ENCODE results near the gene NSDHL.
"Not testable (repeated sequence)": the region's sequence is repeated elsewhere in the genome, so short reads cannot be mapped to it uniquely, and the experiment has no call there.

The NSDHL gene

DNA sequence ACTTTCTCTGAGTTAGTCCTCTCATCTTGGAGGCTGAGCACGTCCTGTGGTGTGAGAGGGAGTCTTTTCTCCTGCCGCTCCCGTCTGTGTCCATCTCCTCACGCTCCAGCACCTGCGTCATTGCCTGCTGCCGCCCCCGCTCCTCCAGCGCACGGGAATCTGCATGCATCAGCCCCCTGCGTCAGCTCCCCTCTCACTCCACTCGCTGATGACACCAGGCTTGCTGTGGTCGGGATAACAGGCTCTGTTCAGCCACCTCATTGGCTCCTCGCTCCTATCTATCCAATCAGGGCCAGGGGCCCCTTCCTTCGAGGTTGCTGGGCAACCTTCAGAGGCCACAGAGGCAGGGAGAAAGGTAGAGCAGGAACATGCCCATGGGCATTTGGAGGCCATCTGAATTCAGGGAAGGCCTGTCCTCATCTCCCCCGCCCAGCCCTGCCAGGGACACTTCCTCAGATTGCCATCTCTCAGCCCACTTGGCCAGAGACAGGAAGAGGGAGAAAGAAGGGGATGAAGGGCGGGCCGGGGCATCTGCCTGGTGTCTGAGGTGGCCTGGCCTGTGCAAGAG is 76.3 kb downstream of the NSDHL start:
- CTCF ChIA-PET: no interaction called here
- H3K27ac ChIP-seq: no peak overlapping the region
- POLR2A ChIA-PET (ENCODE audit: low non-redundant PET): no interaction called here
- no peak for DNase-seq (ENCODE audit: low spot score)
- TF ChIP-seq CTCF (conservative IDR thresholded peaks at IDR 0.05; ENCODE audit: low read depth): no peak

- no peak overlapping the region for H3K27ac ChIP-seq
- TF ChIP-seq CTCF (conservative IDR thresholded peaks at IDR 0.05; ENCODE audit: low read depth): no peak
- DNase-seq (ENCODE audit: low spot score): no peak
- ChIA-PET POLR2A (ENCODE audit: low non-redundant PET) (no interaction called here), CTCF (no interaction called here)
These were observed 77.6 kb downstream of the NSDHL start for GRCh38 chrX:152908486-152908885.

DNA sequence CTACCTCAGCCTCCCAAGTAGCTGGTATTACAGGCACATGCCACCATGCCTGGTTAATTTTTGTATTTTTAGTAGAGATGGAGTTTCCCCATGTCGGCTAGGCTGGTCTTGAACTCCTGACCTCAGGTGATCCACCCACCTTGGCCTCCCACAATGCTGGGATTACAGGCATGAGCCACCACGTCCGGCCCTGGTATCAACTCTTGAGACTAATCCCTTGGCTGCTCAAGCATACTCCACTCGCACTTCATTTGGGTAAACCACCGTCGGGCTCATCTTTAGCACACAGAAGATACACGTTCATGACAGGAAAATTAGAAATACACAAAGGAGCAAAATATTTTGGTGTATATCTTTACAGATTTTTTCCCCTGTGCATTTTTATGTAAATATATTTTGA is 79.2 kb downstream of the NSDHL start:
- DNase-seq (ENCODE audit: low spot score); POLR2A ChIA-PET (ENCODE audit: low non-redundant PET); H3K27ac ChIP-seq; CTCF ChIA-PET: not testable (repeated sequence)

DNA sequence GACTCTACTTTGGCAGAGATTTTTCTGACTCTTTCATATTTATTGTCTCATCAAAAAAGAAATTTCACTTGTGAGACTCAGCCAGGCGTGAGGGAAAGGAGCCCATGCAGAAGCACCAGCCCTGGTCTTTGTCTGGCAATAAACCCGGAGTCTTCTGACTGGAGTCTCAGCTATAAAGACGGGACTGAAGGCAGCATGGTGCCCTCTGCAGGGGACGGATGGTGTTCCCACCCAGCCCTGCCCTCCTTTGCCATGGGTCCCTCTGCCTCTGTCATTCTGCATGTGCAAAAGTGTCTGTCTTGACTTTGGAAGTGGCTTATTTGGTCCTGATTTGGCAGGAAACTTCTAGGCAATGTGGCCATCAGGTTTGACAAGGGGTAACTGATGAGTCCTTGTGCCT is 81.2 kb downstream of the NSDHL start:
- no peak overlapping the region for H3K27ac ChIP-seq
- ChIA-PET CTCF (no interaction called here), POLR2A (ENCODE audit: low non-redundant PET) (no interaction called here)
- no peak for DNase-seq (ENCODE audit: low spot score)
- TF ChIP-seq CTCF (conservative IDR thresholded peaks at IDR 0.05; ENCODE audit: low read depth): no peak

GRCh38 chrX:152912641-152913040 is 81.8 kb downstream of the NSDHL start:
- no peak for DNase-seq (ENCODE audit: low spot score)
- CTCF ChIA-PET: no interaction called here
- POLR2A ChIA-PET (ENCODE audit: low non-redundant PET): no interaction called here
- TF ChIP-seq CTCF (conservative IDR thresholded peaks at IDR 0.05; ENCODE audit: low read depth): no peak
- no peak overlapping the region for H3K27ac ChIP-seq

DNA sequence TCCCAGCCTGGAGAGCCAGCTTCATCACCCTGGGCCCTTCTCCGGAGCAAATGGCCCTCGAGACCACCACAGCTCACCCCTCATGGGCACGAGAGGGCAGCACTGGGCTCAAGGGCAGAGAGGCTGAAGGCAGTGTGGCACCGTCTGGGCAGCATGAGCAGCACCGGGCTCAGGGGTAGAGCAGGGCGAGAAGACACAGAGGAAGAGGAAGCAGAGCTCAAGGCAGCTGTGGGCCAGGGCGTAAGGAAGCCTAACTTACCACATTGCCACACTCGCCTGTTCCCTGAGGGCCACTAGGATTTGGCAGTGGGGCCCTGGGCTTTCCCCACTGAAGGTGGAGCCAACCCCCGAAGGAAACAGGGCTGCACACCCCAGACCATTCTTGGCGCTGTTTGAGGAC is 82.5 kb downstream of the NSDHL start:
- DNase-seq (ENCODE audit: low spot score): no peak
- no peak for TF ChIP-seq CTCF (conservative IDR thresholded peaks at IDR 0.05; ENCODE audit: low read depth)
- CTCF ChIA-PET: interaction anchor here (0.7 kb wide), 1 partner anchor 37 kb away, joined by 4 read pairs; no protein-coding TSS in a partner anchor
- no peak overlapping the region for H3K27ac ChIP-seq
- POLR2A ChIA-PET (ENCODE audit: low non-redundant PET): no interaction called here

- ChIA-PET POLR2A (ENCODE audit: low non-redundant PET) (no interaction called here), CTCF (interaction anchor here (0.5 to 0.7 kb wide), 2 partner anchors 10 to 37 kb away, joined by 3 to 4 read pairs; no protein-coding TSS in a partner anchor)
- DNase-seq (ENCODE audit: low spot score): no peak
- no peak for TF ChIP-seq CTCF (conservative IDR thresholded peaks at IDR 0.05; ENCODE audit: low read depth)
- H3K27ac ChIP-seq: no peak overlapping the region
These were observed 83.0 kb downstream of the NSDHL start for GRCh38 chrX:152913910-152914309.

All from RWPE1 (cell line).